GM12878 (cell line): ENCODE measurements around the gene MYL3. TPM values are rescaled to one million over a fixed set of nuclear protein-coding genes. Genes with fewer than 3 reads are reported as not detected.

Experiments
- ATAC-seq: fragments of 200-7000 bp; cut with Tn5 transposase; 3 replicates; pipeline ENCODE4 v1.9.1; 2020; ENCODE audit warnings: mild to moderate bottlenecking, moderate library complexity
- BruUV-seq: library from RNA; stranded (reverse); fragments of 400-500 nt; replicated peaks from 2 replicates; lab custom pipeline; 2021; lab: Mats Ljungman, UMichigan
- CTCF ChIA-PET: fragments of 300-600 bp; sonication (Branson Sonifier 250); formaldehyde crosslinking; extraction: SDS; loops from one replicate; lab custom pipeline; 2021; ENCODE audit warnings: inconsistent platforms; lab: Yijun Ruan, JAX
- POLR2A ChIA-PET: fragments of 350-600 bp; formaldehyde crosslinking; extraction: SDS; loops from one replicate; lab custom pipeline; 2021; ENCODE audit warnings: inconsistent platforms; lab: Charles Lee
- RAD21 ChIA-PET: fragments of 300-600 bp; sonication (Branson Sonifier 250); formaldehyde crosslinking; loops from one replicate; lab custom pipeline; 2023; ENCODE audit warnings: antibody characterized with exemption; ENCODE audit not compliant: unreplicated experiment; lab: Charles Lee
- SMC1A ChIA-PET: fragments of 300-600 bp; sonication (Branson Sonifier 250); formaldehyde crosslinking; loops from one replicate; lab custom pipeline; 2023; ENCODE audit not compliant: unreplicated experiment, uncharacterized antibody; lab: Charles Lee
- DNase-seq: peaks from one replicate; pipeline ENCODE4 v3.0.0-alpha.2; 2011; ENCODE audit warnings: low read depth, low spot score
- FAIRE-seq: peaks from 3 replicates; lab custom pipeline; 2011; peaks lifted over from hg19 to GRCh38; lab: Jason Lieb, UNC
- H2AFZ ChIP-seq: 2 replicates; pipeline ENCODE4 v1.6.0; 2011; ENCODE audit warnings: low read depth, low read length, control low read depth; ENCODE audit not compliant: control insufficient read depth
- H3K27ac ChIP-seq: 2 replicates; pipeline ENCODE4 v1.5.1; 2011; ENCODE audit warnings: control low read depth; ENCODE audit not compliant: control insufficient read depth, insufficient read depth
- H3K27me3 ChIP-seq, 2 experiments: replicated peaks in 1 of 2; 2 replicates each; pipeline versions ENCODE4 v1.6.0 to v1.6.1; 2011; ENCODE audit warnings: low read length in 1 of 2; ENCODE audit not compliant: control insufficient read depth in 2 of 2, insufficient read depth in 2 of 2
- H3K36me3 ChIP-seq, 2 experiments: 2 replicates each; pipeline ENCODE4 v1.5.1; 2011; ENCODE audit warnings: low read length in 1 of 2; ENCODE audit not compliant: control insufficient read depth in 2 of 2, insufficient read depth in 2 of 2
- H3K4me1 ChIP-seq: 2 replicates; pipeline ENCODE4 v1.6.1; 2011; ENCODE audit warnings: mild to moderate bottlenecking, low read length, moderate library complexity, mixed read lengths; ENCODE audit not compliant: control insufficient read depth, insufficient read depth
- H3K4me2 ChIP-seq: 2 replicates; pipeline ENCODE4 v1.6.0; 2011; ENCODE audit warnings: control low read depth; ENCODE audit not compliant: control insufficient read depth, insufficient read depth
- H3K4me3 ChIP-seq: fragments of 200-600 bp; sonication (generic); 2 replicates; pipeline ENCODE4 v1.5.1; 2016
- H3K79me2 ChIP-seq: 2 replicates; pipeline ENCODE4 v1.6.0; 2011; ENCODE audit warnings: low read length; ENCODE audit not compliant: control insufficient read depth, insufficient read depth
- H3K9ac ChIP-seq: 2 replicates; pipeline ENCODE4 v1.8.0; 2011; ENCODE audit warnings: low read length, control low read depth, mixed read lengths; ENCODE audit not compliant: control insufficient read depth, insufficient read depth
- H3K9me3 ChIP-seq: replicated peaks from 3 replicates; pipeline ENCODE4 v1.5.1; 2011; ENCODE audit warnings: mild to moderate bottlenecking, low read length; ENCODE audit not compliant: control insufficient read depth, insufficient read depth
- H4K20me1 ChIP-seq: 2 replicates; pipeline ENCODE4 v1.6.0; 2011; ENCODE audit not compliant: control insufficient read depth, insufficient read depth
- BCL11A ChIP-seq: IDR thresholded peaks from 2 replicates; pipeline ENCODE4 v1.6.1; 2011; ENCODE audit warnings: low read depth, low read length
- CHD2 ChIP-seq: IDR thresholded peaks from 2 replicates; pipeline ENCODE4 v1.6.1; 2011; ENCODE audit warnings: low read depth, low read length, improper control_type of control experiment, borderline replicate concordance
- EGR1 ChIP-seq, 2 experiments: IDR thresholded peaks; 1 replicate in 1 of 2; 2 replicates in 1 of 2; pipeline ENCODE4 v1.6.1; 2011 to 2012; ENCODE audit warnings: low read depth in 2 of 2, low read length in 2 of 2, borderline replicate concordance in 1 of 2, mild to moderate bottlenecking in 1 of 2, moderate library complexity in 1 of 2
- ESRRA ChIP-seq: IDR thresholded peaks from 2 replicates; pipeline ENCODE4 v1.6.1; 2012; ENCODE audit warnings: mild to moderate bottlenecking, low read length, improper control_type of control experiment
- HDAC6 ChIP-seq: fragments of 200-600 bp; sonication (generic); IDR thresholded peaks from one replicate; pipeline ENCODE4 v1.8.0; 2017; ENCODE audit warnings: antibody characterized with exemption; ENCODE audit not compliant: unreplicated experiment
- KLF5 ChIP-seq: fragments of 450-650 bp; IDR thresholded peaks from 2 replicates; pipeline ENCODE4 v1.6.1; 2014; ENCODE audit warnings: mild to moderate bottlenecking; ENCODE audit not compliant: partially characterized antibody
- PAX5 ChIP-seq: IDR thresholded peaks from 2 replicates; pipeline ENCODE4 v1.6.1; 2011; ENCODE audit warnings: low read depth, low read length, borderline replicate concordance
- PAX8 ChIP-seq: fragments of 450-650 bp; IDR thresholded peaks from 2 replicates; pipeline ENCODE4 v1.6.1; 2017; ENCODE audit warnings: mild to moderate bottlenecking, moderate library complexity
- POU2F2 ChIP-seq: IDR thresholded peaks from 3 replicates; pipeline ENCODE4 v1.6.1; 2011; ENCODE audit warnings: low read depth, mild to moderate bottlenecking, low read length, borderline replicate concordance
- RELA ChIP-seq: fragments of 450-650 bp; IDR thresholded peaks from 2 replicates; pipeline ENCODE4 v1.8.0; 2014; ENCODE audit warnings: borderline replicate concordance; ENCODE audit not compliant: partially characterized antibody
- STAT1 ChIP-seq: fragments of 450-650 bp; conservative IDR thresholded peaks from 2 replicates; pipeline ENCODE4 v1.6.1; 2014; ENCODE audit warnings: antibody characterized with exemption, mild to moderate bottlenecking
- STAT3 ChIP-seq: IDR thresholded peaks from 2 replicates; pipeline ENCODE4 v1.6.1; 2011; ENCODE audit warnings: low read depth, low read length, improper control_type of control experiment
- ZNF24 ChIP-seq: fragments of 450-650 bp; IDR thresholded peaks from 2 replicates; pipeline ENCODE4 v1.6.1; 2017; ENCODE audit warnings: antibody characterized with exemption, mild to moderate bottlenecking
- ZSCAN29 ChIP-seq: fragments of 450-650 bp; IDR thresholded peaks from 2 replicates; pipeline ENCODE4 v1.6.1; 2017; ENCODE audit warnings: mild to moderate bottlenecking, moderate library complexity
- ZZZ3 ChIP-seq: IDR thresholded peaks from 2 replicates; pipeline ENCODE4 v1.6.1; 2011; ENCODE audit warnings: low read depth; ENCODE audit not compliant: control insufficient read depth, insufficient read length
- WGBS: methylation state at CpG from one replicate; pipeline ENCODE4 v1.1.6; 2016; ENCODE audit warnings: low lambda C conversion rate; ENCODE audit not compliant: insufficient replicate concordance, insufficient coverage; ENCODE audit errors: missing lambda C conversion rate; 5-methylcytosine and 5-hydroxymethylcytosine counted together
- in situ Hi-C: fragments of 300-500 bp; cut with MboI; formaldehyde crosslinking; loops from 9 replicates; pipeline ENCODE4 v1.14.3; 2018; ENCODE audit warnings: mixed read lengths
- intact Hi-C: fragments of 100-400 bp; cut with micrococcal nuclease; formaldehyde crosslinking; loops from one replicate; pipeline ENCODE4 v1.14.2; 2022; ENCODE audit not compliant: unreplicated experiment
- polyA plus RNA-seq, 11 experiments: library from polyadenylated mRNA; depleted of rRNA in 4 of 11; unstranded in 6 of 11; stranded (reverse) in 5 of 11; fragments of >200 nt; fragmentation: Nextera tagmentation in 4 of 11; fragmentation: Illumina TruSeq in 1 of 11; extraction: Ambion mirVana in 4 of 11; extraction: Trizol in 1 of 11; gene quantifications; 1 replicate in 1 of 11; 2 replicates in 10 of 11; pipeline versions ENCODE4 v1.2.1 to v1.2.3, GENCODE V29; 2011 to 2016; ENCODE audit warnings: inconsistent platforms in 2 of 11, missing spikeins in 2 of 11, low read depth in 1 of 11
- total RNA-seq, 4 experiments: library from RNA; depleted of rRNA in 3 of 4; stranded (reverse); fragments of >200 nt in 3 of 4; fragmentation: Illumina TruSeq in 1 of 4; extraction: Trizol in 1 of 4; gene quantifications; 2 replicates each; pipeline versions ENCODE4 v1.2.1 to v1.2.3, GENCODE V29; 2013 to 2021
- TF ChIP-seq, protein P1 (sequence below): IDR thresholded peaks from 2 replicates; pipeline ENCODE4 v1.6.1; 2012; ENCODE audit warnings: low read depth, low read length, improper control_type of control experiment
- TF ChIP-seq, protein P2 (sequence below): IDR thresholded peaks from 2 replicates; pipeline ENCODE4 v1.6.1; 2012; ENCODE audit warnings: low read depth, low read length, improper control_type of control experiment
- TF ChIP-seq, protein P3 (sequence below): fragments of 450-650 bp; IDR thresholded peaks from 2 replicates; pipeline ENCODE4 v1.6.1; 2017; ENCODE audit warnings: borderline replicate concordance
- TF ChIP-seq, protein P4 (sequence below): IDR thresholded peaks from 2 replicates; pipeline ENCODE4 v1.6.1; 2011; ENCODE audit warnings: low read depth, low read length, improper control_type of control experiment, borderline replicate concordance

MYL3 gene
- total and polyA plus RNA-seq, 10 of the 15 experiments (the other 5 are each of a cell fraction or from before 2014, with no cell fraction given), result 0.40 TPM; not detected in 9

DNA sequence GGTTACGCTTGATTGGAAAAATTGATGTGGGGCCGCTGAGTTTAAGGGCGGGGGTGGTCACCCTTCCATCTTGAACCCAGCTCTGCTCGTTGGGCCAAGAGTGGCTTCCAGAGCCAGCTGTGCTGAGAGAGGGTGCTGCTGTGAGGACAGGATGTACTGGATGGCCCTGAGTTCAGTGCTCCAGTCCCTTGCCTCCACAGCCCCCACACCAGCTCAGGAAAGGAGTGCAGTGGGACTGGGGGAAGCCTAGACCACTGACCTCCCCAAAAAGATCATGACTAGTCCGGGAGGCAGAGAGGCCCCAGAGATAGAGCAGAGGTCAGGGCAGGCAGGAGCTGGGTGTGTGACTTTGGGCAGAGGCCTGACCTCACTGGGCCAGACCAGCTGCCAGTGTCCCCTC, 10.3 kb upstream of the MYL3 start:
- DNase-seq (no peak), FAIRE-seq (no peak), ATAC-seq (no peak)
- ChIA-PET RAD21 (interaction anchor here (1.1 to 1.7 kb wide), 3 partner anchors 21 to 451 kb away, joined by 3 to 5 read pairs (median 5); no protein-coding TSS in a partner anchor), CTCF (interaction anchor here (0.6 to 1.6 kb wide), 7 partner anchors 11 to 305 kb away, joined by 3 to 7 read pairs (median 4); no protein-coding TSS in a partner anchor), SMC1A (interaction anchor here (0.8 to 1.3 kb wide), 2 partner anchors 11 to 22 kb away, joined by 3 read pairs; no protein-coding TSS in a partner anchor), POLR2A (interaction anchor here (0.6 to 0.9 kb wide), 3 partner anchors 10 to 912 kb away, joined by 3 read pairs; partner anchors contain the start of gene NBEAL2)
- no peak overlapping the region for H3K27ac ChIP-seq
- no peaks in the 10 kb centered on the region for H4K20me1 ChIP-seq
- no peak overlapping the region for H3K9ac ChIP-seq
- H3K4me2 ChIP-seq, result no peak overlapping the region
- H3K4me1 ChIP-seq, result peaks cover 7% of the 10 kb centered on the region
- no peak overlapping the region for H2AFZ ChIP-seq
- WGBS, result 19% methylated on average over 5 of the region's 5 CpGs
- H3K4me3 ChIP-seq, result no peak overlapping the region
- H3K27me3 ChIP-seq, result no peaks in the 10 kb centered on the region; a peak in 1 of 4 replicates
- H3K9me3 ChIP-seq, result no peaks in the 10 kb centered on the region
- intact Hi-C loops (no loop called here), in situ Hi-C loops (no loop called here)
- BruUV-seq, result no TSS peak
- H3K36me3 ChIP-seq, result no peaks in the 10 kb centered on the region
- no peaks in the 10 kb centered on the region for H3K79me2 ChIP-seq
- TF ChIP-seq PAX5 (no peak), PAX8 (no peak), BCL11A (no peak), EGR1 (IDR thresholded peaks at IDR 0.05; ENCODE audit: borderline replicate concordance in 1 of 2, low read depth in 2 of 2, low read length in 2 of 2) (no peak), RELA (no peak), ESRRA (no peak), STAT1 (no peak), ZNF24 (no peak), KLF5 (no peak), POU2F2 (no peak), STAT3 (no peak), HDAC6 (no peak), ZZZ3 (no peak), CHD2 (no peak), ZSCAN29 (no peak)
- TF ChIP-seq, protein P1, sequence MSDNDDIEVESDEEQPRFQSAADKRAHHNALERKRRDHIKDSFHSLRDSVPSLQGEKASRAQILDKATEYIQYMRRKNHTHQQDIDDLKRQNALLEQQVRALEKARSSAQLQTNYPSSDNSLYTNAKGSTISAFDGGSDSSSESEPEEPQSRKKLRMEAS, result no peak
- TF ChIP-seq, protein P2, sequence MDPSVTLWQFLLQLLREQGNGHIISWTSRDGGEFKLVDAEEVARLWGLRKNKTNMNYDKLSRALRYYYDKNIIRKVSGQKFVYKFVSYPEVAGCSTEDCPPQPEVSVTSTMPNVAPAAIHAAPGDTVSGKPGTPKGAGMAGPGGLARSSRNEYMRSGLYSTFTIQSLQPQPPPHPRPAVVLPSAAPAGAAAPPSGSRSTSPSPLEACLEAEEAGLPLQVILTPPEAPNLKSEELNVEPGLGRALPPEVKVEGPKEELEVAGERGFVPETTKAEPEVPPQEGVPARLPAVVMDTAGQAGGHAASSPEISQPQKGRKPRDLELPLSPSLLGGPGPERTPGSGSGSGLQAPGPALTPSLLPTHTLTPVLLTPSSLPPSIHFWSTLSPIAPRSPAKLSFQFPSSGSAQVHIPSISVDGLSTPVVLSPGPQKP, result no peak
- TF ChIP-seq, protein P3, sequence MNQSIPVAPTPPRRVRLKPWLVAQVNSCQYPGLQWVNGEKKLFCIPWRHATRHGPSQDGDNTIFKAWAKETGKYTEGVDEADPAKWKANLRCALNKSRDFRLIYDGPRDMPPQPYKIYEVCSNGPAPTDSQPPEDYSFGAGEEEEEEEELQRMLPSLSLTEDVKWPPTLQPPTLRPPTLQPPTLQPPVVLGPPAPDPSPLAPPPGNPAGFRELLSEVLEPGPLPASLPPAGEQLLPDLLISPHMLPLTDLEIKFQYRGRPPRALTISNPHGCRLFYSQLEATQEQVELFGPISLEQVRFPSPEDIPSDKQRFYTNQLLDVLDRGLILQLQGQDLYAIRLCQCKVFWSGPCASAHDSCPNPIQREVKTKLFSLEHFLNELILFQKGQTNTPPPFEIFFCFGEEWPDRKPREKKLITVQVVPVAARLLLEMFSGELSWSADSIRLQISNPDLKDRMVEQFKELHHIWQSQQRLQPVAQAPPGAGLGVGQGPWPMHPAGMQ, result no peak
- TF ChIP-seq, protein P4, sequence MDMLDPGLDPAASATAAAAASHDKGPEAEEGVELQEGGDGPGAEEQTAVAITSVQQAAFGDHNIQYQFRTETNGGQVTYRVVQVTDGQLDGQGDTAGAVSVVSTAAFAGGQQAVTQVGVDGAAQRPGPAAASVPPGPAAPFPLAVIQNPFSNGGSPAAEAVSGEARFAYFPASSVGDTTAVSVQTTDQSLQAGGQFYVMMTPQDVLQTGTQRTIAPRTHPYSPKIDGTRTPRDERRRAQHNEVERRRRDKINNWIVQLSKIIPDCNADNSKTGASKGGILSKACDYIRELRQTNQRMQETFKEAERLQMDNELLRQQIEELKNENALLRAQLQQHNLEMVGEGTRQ, result no peak
